SJCRH30 (cell line): Measurements from ENCODE around the gene RBM20. TPM values are rescaled to one million over a fixed set of nuclear protein-coding genes. Genes with fewer than 3 reads are reported as not detected.
"Not testable (repeated sequence)": the region's sequence is repeated elsewhere in the genome, so short reads cannot be mapped to it uniquely, and the experiment has no call there.

ENCODE experiments used
- DNase-seq, 2 experiments: peaks; one replicate each; pipeline ENCODE4 v3.0.0-alpha.2; 2015 to 2020
- H3K27ac ChIP-seq: fragments of 250-450 bp; sonication (Bioruptor Pico); 2 replicates; pipeline ENCODE4 v1.5.1; 2020; ENCODE audit warnings: mild to moderate bottlenecking, moderate library complexity
- H3K27me3 ChIP-seq: fragments of 250-450 bp; sonication (Bioruptor Pico); 2 replicates; pipeline ENCODE4 v1.5.1; 2020; ENCODE audit warnings: mild to moderate bottlenecking, moderate library complexity
- H3K36me3 ChIP-seq: fragments of 250-450 bp; sonication (Bioruptor Pico); 2 replicates; pipeline ENCODE4 v1.5.1; 2020; ENCODE audit warnings: mild to moderate bottlenecking, moderate library complexity
- H3K4me1 ChIP-seq: fragments of 250-450 bp; sonication (Bioruptor Pico); 2 replicates; pipeline ENCODE4 v1.5.1; 2020; ENCODE audit warnings: mild to moderate bottlenecking, moderate library complexity
- H3K4me3 ChIP-seq: fragments of 250-450 bp; sonication (Bioruptor Pico); 2 replicates; pipeline ENCODE4 v1.5.1; 2020; ENCODE audit warnings: mild to moderate bottlenecking, moderate library complexity
- H3K9me3 ChIP-seq: fragments of 250-450 bp; sonication (Bioruptor Pico); replicated peaks from 2 replicates; pipeline ENCODE4 v1.5.1; 2020; ENCODE audit warnings: mild to moderate bottlenecking, moderate library complexity
- total RNA-seq: library from RNA; depleted of rRNA; stranded (reverse); fragments of >200 nt; shearing (Covaris generic); gene quantifications from 2 replicates; pipeline ENCODE4 v1.2.3, GENCODE V29; 2014

RBM20 gene
- total RNA-seq, 1 experiment from 2014 or later = 12.4 TPM

GRCh38 chr10:110860576-110861241, 216.6 kb downstream of the RBM20 start:
- H3K4me3 ChIP-seq = no peak overlapping the region
- no peaks in the 10 kb centered on the region for H3K27me3 ChIP-seq
- no peaks in the 10 kb centered on the region; the same call in 1 of the 2 replicates for H3K9me3 ChIP-seq
- H3K4me1 ChIP-seq = peaks cover 41% of the 10 kb centered on the region
- no peak overlapping the region for H3K27ac ChIP-seq
- DNase-seq = peak; percentile 26 to 34
- H3K36me3 ChIP-seq = no peaks in the 10 kb centered on the region

DNA sequence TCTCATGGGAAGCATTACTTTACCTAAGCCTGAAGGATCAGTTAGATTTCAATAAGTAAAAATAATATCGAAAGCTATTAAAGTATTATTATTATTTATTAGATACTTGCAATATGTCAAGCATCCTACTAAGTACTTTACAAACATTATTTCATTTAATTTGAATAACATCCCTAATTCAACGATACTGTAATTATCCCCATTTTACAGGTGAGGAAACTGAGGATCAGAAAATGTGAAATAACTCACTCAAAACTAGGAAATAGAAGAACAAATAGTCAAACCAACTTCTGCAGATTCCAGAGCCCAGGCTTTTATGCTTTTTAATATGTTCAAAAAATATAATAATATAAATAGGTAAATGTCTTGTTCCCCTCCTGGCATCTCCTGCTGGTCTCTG, 217.3 kb downstream of the RBM20 start:
- no peaks in the 10 kb centered on the region for H3K27me3 ChIP-seq
- no peaks in the 10 kb centered on the region for H3K36me3 ChIP-seq
- no peaks in the 10 kb centered on the region; the same call in 1 of the 2 replicates for H3K9me3 ChIP-seq
- peaks cover 47% of the 10 kb centered on the region for H3K4me1 ChIP-seq
- no peak for DNase-seq
- no peak overlapping the region for H3K27ac ChIP-seq
- H3K4me3 ChIP-seq = no peak overlapping the region

DNA sequence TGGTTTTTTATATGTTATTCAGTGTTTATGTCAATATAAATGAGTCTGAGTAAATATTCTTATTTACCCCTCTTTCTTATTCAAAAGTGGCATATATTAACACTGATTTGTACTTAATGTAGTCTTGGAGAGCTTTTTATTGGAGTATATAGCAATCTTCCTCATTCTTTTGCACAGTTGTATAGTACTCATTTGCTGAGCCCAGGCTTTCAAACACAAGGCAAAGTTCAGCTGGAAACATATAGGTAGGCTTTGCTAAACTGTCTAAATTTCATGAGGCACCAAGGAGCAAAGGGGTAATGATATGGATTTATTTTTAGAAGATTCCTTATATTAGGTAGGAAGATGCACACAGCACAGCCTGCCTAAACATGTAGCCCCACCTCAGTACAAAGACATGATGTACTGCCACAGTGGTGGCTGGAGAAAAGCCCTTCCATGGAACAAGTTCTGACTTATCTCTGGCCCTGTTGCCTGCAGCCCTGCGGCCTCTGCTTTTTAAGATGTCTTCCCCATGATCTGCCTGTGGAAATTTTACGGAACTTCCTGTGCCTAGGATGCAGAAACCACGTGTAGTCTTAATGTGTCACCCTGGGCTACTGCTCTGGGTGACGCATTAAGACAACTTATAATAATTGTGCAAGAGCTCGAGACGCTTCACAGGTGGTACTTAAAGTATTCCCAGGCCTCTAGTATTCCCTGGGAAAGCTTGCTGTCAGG, 218.0 kb downstream of the RBM20 start:
- Histone ChIP-seq H3K27ac (no peak overlapping the region), H3K27me3 (no peaks in the 10 kb centered on the region), H3K4me3 (no peak overlapping the region), H3K4me1 (peaks cover 53% of the 10 kb centered on the region), H3K36me3 (no peaks in the 10 kb centered on the region), H3K9me3 (no peaks in the 10 kb centered on the region; the same call in 1 of the 2 replicates)
- no peak for DNase-seq

DNA sequence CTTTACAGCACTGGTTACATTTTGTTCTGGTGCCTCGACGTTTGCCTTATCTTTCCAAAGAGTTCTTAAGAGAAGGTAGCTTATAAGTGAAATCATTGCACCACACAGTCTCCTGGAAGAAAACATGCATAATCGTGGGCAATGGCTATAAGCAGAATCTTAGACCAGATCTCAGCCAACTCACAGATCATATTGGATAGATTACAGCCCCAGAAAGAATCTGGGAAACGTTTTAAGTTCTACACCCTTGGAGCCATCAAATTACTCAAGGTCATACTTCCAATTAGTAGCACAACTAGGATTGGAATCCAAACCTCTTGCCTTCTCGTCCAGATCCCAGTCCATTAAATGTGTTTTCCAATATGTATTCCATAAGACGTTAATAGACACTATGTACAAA, 218.8 kb downstream of the RBM20 start:
- H3K27ac ChIP-seq = no peak overlapping the region
- peaks cover 54% of the 10 kb centered on the region for H3K4me1 ChIP-seq

GRCh38 chr10:110863361-110863760, 219.2 kb downstream of the RBM20 start:
- Histone ChIP-seq H3K9me3 (no peaks in the 10 kb centered on the region; the same call in 1 of the 2 replicates), H3K4me3 (no peak overlapping the region), H3K36me3 (no peaks in the 10 kb centered on the region), H3K27me3 (no peaks in the 10 kb centered on the region), H3K4me1 (peaks cover 52% of the 10 kb centered on the region), H3K27ac (no peak overlapping the region)
- no peak for DNase-seq

More for the DNA sequence above, 218.8 kb downstream of the RBM20 start:
- DNase-seq = no peak
- Histone ChIP-seq H3K27me3 (no peaks in the 10 kb centered on the region), H3K36me3 (no peaks in the 10 kb centered on the region), H3K4me3 (no peak overlapping the region), H3K9me3 (no peaks in the 10 kb centered on the region; the same call in 1 of the 2 replicates)

DNA sequence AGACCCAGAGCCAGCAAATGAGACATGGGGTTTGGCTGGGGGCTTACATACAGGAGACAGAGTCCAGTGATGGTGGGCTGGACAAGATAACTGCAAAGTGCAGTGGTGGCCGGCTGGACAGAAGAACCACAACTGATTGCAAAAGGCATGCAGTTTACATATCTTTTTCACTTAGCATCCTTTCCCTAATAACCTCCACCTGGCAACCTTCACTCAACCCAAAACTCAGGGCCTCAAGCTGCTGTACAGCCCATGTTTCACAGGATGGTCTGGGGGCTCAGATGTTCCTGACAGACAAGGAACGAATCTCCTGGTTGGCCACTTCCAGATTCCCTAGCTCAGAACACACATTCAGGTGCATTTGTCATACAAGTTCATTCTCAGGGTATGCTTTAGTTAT, 219.8 kb downstream of the RBM20 start:
- no peaks in the 10 kb centered on the region for H3K36me3 ChIP-seq
- no peak overlapping the region for H3K27ac ChIP-seq
- H3K4me1 ChIP-seq = peaks cover 49% of the 10 kb centered on the region
- no peak for DNase-seq
- H3K4me3 ChIP-seq = no peak overlapping the region
- H3K9me3 ChIP-seq = no peaks in the 10 kb centered on the region; the same call in 1 of the 2 replicates
- no peaks in the 10 kb centered on the region for H3K27me3 ChIP-seq

DNA sequence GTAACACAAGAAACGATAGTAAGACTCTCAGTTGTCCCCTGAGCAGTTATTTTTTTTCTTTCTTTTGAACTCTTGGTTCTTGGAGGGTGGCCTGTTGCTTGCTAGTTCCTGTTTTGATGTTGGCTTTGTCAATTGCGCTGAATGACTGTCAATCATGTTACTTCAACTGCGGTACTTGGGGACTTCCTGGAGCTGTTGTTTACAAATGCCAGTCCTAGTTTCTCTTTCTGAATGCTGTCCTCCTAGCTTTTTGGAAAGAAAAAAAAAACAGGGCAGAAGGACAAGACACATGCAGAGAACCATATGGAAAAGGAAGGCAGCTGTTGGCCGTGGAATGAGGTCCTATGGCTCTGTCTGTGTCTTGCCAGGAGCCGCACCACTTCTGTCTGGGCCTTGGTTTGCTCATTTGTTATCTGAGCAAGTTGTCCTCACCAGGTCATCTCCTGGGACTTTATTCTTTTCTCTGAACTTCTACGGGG, 220.6 kb downstream of the RBM20 start:
- peak; percentile 51 to 66 for DNase-seq
- Histone ChIP-seq H3K4me1 (peaks cover 49% of the 10 kb centered on the region), H3K27ac (peak overlapping the region; percentile 85), H3K27me3 (no peaks in the 10 kb centered on the region), H3K4me3 (peak overlapping the region; percentile 15), H3K9me3 (no peaks in the 10 kb centered on the region; the same call in 1 of the 2 replicates), H3K36me3 (no peaks in the 10 kb centered on the region)

DNA sequence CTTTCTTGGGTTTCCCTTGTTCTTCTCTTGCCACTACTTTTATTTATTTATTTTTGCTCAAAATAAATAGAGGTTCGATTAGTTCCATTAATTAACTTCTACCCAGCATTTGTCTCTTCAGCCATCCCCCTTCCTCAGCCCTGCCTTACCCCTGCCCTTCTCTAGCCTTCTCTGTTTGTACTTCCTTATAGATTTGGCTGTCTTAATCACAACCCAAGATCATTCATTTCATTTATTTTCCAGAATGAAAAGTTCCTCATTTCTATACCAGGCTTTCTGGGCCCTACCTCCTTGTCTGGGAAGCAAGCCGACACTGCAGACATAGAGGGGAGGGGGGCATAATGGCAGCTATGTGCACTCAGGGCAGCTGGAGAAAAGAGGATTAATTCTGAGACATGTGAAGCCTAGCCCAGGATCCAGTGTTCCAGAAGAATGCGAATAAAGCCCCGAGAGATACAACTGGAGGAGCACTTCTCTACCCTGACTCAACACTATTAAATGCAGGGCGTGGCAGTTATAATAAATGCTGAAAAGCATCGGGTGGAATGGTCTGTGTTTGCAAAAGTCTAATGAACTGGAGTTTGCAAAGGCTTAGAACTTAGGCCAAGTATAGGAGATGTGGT, 221.2 kb downstream of the RBM20 start:
- Histone ChIP-seq H3K4me1 (peaks cover 44% of the 10 kb centered on the region), H3K9me3 (no peaks in the 10 kb centered on the region; the same call in 1 of the 2 replicates), H3K27ac (peak overlapping the region; percentile 85), H3K27me3 (no peaks in the 10 kb centered on the region), H3K4me3 (peak overlapping the region; percentile 15), H3K36me3 (no peaks in the 10 kb centered on the region)
- DNase-seq = peak; percentile 68 to 70

DNA sequence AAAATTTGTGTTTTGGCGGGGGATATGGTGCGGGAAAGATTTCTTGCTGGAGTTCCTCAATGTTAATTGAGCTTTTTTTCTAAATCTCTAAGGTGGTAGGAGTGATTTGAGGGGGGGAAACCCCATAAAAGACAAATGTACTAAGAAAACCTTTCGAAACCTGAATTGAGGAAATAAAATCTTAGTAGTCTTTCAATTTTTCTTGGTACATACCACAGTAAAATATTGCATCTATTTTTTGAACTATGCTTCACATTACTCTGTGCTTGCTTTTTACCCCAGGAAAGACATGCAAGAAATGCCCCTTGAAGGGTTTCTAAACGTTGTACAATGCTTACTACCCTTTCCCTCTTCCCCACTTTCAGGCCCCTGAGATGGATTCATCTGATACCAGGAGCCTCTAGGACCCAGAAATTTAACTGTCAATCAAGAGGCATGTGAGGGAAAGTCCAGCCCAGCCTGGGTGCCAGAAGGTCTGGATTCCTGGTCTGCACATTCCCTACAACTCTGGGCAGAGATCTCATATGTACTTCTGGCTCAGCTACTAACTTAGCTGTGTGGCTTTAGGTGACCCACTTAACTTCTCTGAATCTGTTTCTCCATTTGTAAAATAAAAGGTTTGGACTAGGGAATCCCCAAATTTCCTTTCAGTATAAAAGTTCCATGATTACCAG, 221.8 kb downstream of the RBM20 start:
- H3K4me3 ChIP-seq = no peak overlapping the region
- no peaks in the 10 kb centered on the region for H3K36me3 ChIP-seq
- no peak for DNase-seq
- H3K9me3 ChIP-seq = no peaks in the 10 kb centered on the region; the same call in 1 of the 2 replicates
- H3K27ac ChIP-seq = peak overlapping the region; percentile 85
- peaks cover 43% of the 10 kb centered on the region for H3K4me1 ChIP-seq
- no peaks in the 10 kb centered on the region for H3K27me3 ChIP-seq

DNA sequence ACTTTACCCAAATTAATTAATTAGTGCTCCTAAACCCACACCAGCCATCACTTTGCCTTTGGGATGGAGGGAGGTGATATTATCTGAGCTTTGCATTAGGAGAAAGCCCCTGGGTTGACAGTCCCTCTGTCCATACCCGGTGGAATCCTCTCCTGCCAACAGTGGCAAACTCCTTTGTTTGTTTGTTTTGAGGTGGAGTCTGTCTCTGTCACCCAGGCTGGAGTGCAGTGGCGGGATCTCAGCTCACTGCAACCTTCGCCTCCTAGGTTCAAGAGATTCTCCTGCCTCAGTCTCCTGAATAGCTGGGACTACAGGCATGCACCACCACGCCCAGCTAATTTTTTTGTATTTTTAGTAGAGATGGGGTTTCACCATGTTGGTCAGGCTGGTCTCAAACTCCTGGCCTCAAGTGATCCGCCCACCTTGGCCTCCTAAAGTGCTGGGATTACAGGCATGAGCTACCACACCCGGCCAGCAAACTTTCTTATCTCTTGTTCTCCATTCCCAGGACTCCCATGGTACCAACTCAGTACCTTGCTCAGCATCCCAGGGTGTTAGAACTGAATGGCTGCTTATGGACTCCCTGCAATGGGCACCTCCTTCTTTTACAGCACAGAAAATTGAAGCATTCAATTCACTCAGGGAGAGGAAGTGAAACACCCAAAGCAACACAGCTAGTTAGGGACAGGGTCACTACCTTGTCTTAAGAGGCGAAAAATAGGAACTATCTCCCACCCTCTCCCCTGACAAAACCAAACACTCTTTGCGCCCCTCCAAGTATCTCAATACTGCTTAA, 223.1 kb downstream of the RBM20 start:
- not testable (repeated sequence) for DNase-seq, H3K4me3 ChIP-seq, H3K36me3 ChIP-seq, H3K27me3 ChIP-seq, H3K9me3 ChIP-seq
- Histone ChIP-seq H3K27ac (peak overlapping the region; percentile 5; the same call in 1 of the 2 replicates), H3K4me1 (peaks cover 46% of the 10 kb centered on the region)

DNA sequence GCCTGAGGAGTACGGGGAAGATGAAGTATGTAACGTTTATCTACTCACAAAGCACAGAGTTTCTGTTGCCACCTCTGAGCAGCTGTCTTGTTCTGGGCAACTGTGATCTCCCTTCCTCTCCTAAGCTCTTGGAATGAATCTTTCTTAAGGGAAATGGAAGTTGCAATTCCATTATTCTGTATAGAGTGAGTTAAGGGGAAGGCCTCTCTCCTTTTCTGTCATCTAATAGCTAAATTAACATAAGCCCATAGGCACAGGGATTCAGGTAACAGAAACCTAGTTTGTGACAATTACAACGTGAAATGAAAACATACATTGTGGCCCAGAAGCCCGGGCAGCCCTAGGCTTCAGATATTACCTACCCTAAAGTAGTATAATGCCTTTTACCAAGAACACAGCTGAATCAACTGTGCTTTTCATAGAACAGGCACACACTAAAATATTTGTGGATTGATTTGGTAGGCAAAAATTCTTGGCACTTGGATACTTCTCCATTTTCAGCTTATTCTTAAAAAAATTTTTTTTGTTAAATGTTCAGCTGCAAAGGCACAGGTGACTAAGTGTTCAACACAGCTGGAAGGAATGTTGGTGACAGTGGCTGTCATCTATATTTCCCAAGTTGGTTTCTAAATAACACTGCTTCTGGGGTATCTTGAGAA, 223.8 kb downstream of the RBM20 start:
- Histone ChIP-seq H3K4me3 (no peak overlapping the region), H3K4me1 (peaks cover 46% of the 10 kb centered on the region), H3K27me3 (no peaks in the 10 kb centered on the region), H3K9me3 (no peaks in the 10 kb centered on the region; the same call in 1 of the 2 replicates), H3K27ac (peak overlapping the region; percentile 5; the same call in 1 of the 2 replicates), H3K36me3 (no peaks in the 10 kb centered on the region)
- peak in 1 of 2 experiments; percentile 46 for DNase-seq

GRCh38 chr10:110868981-110869380, 224.8 kb downstream of the RBM20 start:
- peaks cover 46% of the 10 kb centered on the region for H3K4me1 ChIP-seq

DNA sequence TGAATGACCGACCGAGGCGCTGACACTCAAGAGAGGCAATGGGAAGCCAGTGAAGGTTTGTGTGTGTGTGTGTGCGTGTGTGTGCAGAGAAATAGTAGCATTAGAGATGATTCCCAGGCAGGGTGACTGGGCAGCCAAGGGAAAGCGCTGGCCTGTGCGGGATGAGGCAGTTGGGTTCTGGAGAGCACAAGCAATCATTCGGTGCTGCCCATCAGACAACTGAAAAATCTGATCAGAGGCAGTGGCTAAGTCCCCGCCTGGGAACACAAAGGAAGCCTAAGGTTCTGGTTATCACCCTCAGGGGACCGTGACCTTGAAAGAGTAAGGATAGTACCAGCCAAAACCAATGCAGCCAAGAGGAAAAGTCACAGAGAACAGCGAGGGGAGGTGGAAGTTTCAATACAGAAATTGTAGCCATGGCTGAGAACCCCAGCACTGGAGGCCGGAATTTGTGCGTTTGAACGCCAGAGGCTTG, 226.7 kb downstream of the RBM20 start:
- H3K4me3 ChIP-seq = peak overlapping the region; percentile 77
- no peaks in the 10 kb centered on the region for H3K36me3 ChIP-seq
- H3K27me3 ChIP-seq = no peaks in the 10 kb centered on the region
- DNase-seq = no peak
- H3K9me3 ChIP-seq = no peaks in the 10 kb centered on the region
- H3K4me1 ChIP-seq = peaks cover 42% of the 10 kb centered on the region
- H3K27ac ChIP-seq = peak overlapping the region; percentile 96

More at GRCh38 chr10:110868981-110869380, 224.8 kb downstream of the RBM20 start:
- no peak for DNase-seq
- Histone ChIP-seq H3K27me3 (no peaks in the 10 kb centered on the region), H3K9me3 (no peaks in the 10 kb centered on the region), H3K4me3 (no peak overlapping the region), H3K36me3 (no peaks in the 10 kb centered on the region), H3K27ac (no peak overlapping the region)
